Fibroblast of villous mesenchyme (primary cell): ENCODE measurements around the gene GSTT2. TPM values are rescaled to one million over a fixed set of nuclear protein-coding genes. Genes with fewer than 3 reads are reported as not detected.
"Not testable (repeated sequence)": the region's sequence is repeated elsewhere in the genome, so short reads cannot be mapped to it uniquely, and the experiment has no call there.

Experiments
- DNase-seq: peaks from one replicate; pipeline ENCODE4 v3.0.0-alpha.2; 2010; ENCODE audit warnings: low read depth
- H3K4me3 ChIP-seq: 2 replicates; pipeline ENCODE4 v1.5.1; 2011; ENCODE audit warnings: low read depth, mild to moderate bottlenecking, low read length
- total RNA-seq: library from RNA; depleted of rRNA; stranded (reverse); fragments of >200 nt; gene quantifications from 2 replicates; pipeline ENCODE4 v1.2.3, GENCODE V29; 2012
- TF ChIP-seq, protein P1 (sequence below): IDR thresholded peaks from 2 replicates; pipeline ENCODE4 v1.5.1; 2012; ENCODE audit warnings: low read depth, mild to moderate bottlenecking, low read length; ENCODE audit not compliant: insufficient read depth

Gene GSTT2
- total RNA-seq = 0.32 TPM in 1 of 2 replicates, not detected in the other

DNA sequence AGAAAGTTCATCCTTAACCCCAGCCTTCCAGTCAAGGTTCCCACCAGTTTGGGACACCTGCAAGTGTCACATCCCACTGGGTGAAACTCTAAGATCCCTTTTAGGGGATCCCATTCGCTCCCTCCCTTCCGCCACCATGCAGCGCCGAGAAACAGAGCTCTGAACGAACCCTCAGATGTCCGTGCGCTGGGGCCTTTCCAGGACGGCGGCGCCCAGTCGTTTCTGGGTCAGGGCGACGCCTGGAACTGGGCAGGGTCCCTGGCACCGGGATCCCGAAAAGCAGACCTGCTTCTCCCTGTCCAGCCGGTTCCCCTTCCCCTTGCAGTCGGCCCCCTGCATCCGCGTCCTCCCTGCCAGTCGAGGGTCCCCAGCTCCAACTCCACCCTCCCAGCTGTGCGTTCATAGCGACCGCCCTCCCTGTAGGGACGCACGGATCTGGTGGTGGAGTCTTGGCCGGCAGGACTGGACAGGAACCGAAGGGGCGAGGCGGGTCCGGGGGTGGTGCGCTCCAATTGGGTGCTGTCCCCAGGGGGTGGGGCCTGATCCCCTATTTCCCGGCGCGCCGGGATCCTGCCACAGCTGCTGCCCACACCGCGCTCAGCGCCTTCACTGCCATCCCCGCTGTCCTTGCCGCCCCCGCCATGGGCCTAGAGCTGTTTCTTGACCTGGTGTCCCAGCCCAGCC, at the start of gene GSTT2:
Gene GSTT2 (plus strand): TSS at position 578 of the 684 bp plus-strand sequence.
- DNase-seq = not testable (repeated sequence)

DNA sequence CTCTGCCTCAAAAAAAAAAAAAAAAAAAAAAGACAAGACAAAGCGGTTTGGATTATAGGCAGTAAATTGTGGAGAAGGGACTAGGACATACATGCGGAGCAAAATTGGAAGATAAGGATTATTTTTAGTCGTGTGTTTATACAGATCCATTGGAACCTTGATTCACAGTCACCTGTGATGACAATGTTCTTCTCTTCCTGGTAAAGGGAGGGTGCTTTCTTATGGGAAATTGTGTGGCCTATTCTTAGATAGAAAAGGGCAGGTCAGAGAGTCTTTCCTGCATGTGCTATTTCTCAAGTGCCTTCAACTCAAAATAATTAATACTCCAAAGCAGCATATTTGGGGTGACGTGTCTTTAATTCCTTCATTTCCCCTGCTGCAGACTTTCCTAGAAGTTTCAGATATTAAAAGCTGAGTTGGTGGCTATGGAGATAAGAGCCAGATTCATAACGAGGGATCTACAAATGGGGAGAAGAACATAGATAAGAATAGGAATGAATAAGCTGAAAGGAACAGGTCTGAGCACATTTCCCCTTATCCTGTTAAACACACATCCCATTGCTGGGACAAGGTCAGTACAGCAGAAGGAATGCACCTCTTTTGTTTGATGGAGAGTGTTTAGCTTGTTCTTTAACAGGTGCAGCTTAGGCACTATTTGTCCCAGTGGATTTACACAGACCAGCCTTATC, 41.5 kb upstream of the GSTT2 start:
- DNase-seq = no peak
- TF ChIP-seq, protein P1, sequence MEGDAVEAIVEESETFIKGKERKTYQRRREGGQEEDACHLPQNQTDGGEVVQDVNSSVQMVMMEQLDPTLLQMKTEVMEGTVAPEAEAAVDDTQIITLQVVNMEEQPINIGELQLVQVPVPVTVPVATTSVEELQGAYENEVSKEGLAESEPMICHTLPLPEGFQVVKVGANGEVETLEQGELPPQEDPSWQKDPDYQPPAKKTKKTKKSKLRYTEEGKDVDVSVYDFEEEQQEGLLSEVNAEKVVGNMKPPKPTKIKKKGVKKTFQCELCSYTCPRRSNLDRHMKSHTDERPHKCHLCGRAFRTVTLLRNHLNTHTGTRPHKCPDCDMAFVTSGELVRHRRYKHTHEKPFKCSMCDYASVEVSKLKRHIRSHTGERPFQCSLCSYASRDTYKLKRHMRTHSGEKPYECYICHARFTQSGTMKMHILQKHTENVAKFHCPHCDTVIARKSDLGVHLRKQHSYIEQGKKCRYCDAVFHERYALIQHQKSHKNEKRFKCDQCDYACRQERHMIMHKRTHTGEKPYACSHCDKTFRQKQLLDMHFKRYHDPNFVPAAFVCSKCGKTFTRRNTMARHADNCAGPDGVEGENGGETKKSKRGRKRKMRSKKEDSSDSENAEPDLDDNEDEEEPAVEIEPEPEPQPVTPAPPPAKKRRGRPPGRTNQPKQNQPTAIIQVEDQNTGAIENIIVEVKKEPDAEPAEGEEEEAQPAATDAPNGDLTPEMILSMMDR = no peak
- no peak overlapping the region for H3K4me3 ChIP-seq

More for the DNA sequence above, at the start of gene GSTT2:
- H3K4me3 ChIP-seq = not testable (repeated sequence)

DNA sequence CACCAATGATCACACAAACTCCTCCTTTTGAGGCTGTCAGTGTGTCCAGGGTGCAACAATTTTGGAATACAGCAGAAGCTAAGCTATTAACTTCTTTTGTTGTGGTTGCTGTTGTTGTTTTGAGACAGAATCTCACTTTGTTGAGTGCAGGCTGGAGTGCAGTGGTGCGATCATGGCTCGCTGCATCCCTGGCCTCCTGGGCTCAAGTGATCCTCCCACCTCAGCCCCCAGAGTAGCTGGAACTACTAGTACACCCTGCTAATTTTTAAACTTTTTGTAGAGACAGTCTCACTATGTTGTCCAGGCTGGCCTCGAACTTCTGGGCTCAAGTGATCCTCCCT, 40.9 kb upstream of the GSTT2 start:
- DNase-seq = no peak
- no peak overlapping the region for H3K4me3 ChIP-seq
- TF ChIP-seq, protein P1 = no peak

DNA sequence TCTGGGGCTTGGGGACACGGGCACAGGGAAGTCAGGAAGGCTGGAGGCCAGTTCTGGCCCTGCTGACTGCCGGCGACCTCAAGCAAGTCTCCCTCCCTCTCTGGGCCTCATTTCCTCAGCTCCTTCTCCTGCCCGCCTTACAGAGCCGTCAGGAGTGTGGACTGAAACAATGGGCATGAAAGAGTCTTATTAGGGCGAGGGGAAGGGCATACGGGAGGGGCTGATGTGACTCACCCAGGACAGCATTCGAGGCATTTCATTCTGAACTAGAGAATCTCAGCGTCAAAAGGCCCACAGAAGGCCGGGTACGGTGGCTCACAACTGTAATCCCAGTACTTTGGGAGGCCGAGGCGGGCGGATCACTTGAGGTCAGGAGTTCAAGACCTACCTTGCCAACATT, 39.8 kb upstream of the GSTT2 start:
- not testable (repeated sequence) for DNase-seq

DNA sequence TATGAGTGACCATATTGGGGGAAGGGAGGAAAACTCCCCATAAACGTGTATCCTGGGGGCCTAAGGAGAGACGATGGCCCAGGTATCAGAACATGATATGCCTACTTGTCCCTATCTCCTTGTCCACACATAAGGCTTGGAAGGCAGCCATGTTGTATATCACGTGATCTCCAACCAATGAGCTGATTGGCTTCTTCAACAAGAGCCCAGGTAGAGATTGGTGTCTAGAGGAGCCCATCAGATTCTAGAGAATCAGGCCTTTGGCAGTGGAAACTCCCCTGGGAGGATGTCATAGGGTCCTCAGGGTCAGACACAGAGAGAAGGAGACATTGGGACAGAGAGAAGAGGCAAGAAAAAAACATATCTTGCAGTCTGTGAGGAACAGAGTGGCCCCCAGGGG, 32.5 kb upstream of the GSTT2 start:
- not testable (repeated sequence) for H3K4me3 ChIP-seq, DNase-seq

More for the DNA sequence above, 39.8 kb upstream of the GSTT2 start:
- H3K4me3 ChIP-seq = not testable (repeated sequence)

DNA sequence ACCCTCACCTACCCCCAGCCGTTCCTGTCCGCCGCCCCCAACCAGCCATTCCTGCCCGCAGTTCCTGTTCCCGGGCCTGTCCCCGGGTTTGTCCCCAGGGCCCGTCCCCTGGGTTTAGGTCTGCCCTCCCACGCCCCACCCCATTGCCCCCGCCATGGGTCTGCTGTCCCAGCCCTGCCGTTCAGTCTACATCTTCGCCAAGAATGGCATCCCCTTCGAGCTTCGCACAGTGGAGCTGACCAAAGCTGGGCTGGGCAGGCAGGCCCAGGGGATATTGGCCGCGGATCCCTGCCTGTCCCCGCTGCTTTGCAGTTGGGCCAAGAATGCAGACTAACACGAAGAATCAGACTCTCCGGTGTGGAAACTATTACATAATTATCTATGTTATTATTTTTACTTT, 30.2 kb upstream of the GSTT2 start:
- not testable (repeated sequence) for H3K4me3 ChIP-seq, DNase-seq

DNA sequence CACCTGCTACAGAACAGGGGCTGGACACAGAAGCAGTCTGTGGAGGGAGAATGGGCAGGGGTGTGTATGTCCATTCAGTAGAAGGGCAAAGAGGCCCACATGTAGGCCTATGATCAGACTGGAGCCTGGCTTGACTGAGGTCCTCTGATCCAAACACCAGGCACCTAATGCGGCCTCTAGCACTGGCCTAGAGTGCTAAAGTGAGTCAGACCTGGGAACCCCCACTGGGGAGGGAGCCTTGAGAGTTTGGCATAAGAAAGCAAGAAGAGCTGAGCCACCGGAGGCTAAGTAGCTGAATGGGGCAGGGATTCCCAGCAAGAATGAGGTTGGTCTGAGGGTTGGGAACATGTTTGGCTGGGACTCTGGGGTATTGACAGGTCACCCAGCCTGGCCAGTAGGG, 28.6 kb upstream of the GSTT2 start:
- H3K4me3 ChIP-seq, DNase-seq: not testable (repeated sequence)

DNA sequence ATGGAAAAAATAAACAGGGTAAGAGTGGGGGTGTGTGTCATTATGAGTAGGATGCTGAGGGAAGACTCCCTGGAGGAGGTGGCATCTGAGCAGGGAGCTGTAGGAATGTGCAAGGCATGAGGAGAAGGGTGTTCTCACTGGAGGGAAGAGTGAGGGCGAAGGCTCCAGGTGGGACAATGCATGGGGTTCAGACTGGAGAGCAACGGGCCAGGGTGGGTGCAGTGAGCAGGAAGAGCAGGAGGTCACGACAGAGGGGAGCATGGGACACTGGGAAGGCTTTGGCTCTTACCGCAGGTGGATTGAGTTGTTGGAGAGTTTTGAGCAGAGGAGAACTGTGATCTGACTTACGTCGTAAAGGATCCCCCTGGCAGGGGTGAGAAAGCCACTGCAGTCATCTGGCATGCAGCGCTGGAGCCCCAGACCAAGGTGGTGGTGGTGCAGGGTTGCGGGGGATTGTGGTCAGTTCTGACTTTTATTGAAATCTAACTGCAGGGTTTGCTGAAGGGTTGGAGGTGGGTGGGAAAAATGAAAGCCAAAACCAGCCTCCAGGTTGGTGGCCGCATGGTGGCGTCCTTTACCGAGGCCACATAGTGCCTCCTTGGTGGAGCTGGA, 27.0 kb upstream of the GSTT2 start:
- DNase-seq, H3K4me3 ChIP-seq: not testable (repeated sequence)

DNA sequence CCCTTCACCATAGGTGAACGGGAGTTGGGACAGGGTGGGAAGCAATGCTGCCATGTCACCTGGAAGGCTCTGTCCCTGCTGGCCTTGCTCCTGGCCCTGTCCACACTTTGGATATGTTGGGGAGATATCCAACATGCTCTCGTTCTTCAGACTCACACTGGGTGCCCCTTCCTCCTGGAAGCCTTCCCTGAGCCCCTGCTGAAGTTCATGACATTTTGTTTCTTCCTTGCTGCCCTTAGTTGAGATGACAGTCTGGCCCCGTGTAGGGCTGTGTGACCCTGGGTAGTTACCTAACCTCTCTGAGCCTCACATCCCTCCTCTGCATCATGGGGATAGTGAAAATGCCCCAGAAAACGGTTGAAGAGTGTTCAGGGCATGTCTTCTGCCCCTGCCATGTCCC, 26.4 kb upstream of the GSTT2 start:
- DNase-seq, H3K4me3 ChIP-seq: not testable (repeated sequence)

DNA sequence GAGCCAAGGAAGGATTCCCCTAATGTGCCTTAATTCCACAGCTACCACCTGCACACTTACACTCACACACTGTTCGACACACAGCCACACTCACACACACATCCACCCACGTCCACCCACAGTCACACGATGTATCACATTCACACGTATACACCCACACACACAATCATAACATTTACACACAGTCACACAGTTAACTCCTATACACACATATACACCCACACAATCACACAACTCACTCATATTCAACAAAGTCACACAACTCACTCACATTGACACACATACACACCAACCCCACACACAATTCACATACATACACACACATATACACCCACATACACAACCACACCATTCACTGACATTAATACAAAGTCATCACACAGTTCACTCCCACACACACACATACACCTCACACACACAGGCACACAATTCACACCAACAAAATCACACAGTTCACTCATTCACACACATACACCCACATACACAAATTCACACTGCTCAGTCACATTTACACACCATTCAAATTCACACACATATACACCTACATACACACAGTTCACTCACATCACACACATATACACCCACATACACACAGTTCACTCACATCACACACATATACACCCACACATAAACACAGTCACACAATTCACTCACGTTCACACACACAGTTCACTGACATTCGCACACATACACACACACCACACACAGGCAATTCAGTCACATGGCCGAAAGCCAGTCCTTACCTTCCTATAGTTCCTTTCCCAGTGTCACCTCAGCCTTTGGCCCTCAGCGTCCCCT, 25.5 kb upstream of the GSTT2 start:
- not testable (repeated sequence) for H3K4me3 ChIP-seq

DNA sequence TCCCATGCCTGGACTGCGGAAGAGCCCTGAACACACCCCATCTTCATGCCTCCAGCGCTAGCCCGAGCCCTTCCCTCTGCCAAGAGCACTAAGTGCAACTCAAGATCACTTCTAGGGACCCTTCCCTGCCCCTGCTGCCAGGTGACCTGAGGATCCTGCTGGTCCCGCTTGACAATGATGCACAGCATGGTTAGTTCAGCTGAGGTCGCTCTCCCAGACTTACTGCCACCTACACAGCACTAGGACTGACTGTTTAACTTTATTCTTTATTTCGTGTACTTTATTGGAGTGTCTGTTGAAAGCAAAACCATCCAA, 25.0 kb upstream of the GSTT2 start:
- not testable (repeated sequence) for H3K4me3 ChIP-seq, DNase-seq

More for the DNA sequence above, 25.5 kb upstream of the GSTT2 start:
- DNase-seq = not testable (repeated sequence)

DNA sequence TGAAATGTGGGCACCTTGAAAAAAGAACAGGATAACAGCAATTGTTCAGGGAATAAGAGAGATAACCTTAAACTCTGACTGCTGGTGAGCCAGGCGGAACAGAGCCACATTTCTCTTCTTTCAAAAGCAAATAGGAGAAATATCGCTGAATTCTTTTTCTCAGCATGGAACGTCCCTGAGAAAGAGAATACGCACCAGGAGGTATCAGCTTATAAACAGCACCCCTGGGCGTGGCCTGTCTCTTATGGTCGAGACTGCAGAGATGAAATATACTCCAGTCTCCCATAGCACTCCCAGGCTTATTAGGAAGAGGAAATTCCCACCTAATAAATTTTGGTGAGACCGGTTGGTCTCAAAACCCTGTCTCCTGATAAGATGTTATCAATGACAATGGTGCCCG, 24.0 kb upstream of the GSTT2 start:
- not testable (repeated sequence) for H3K4me3 ChIP-seq, DNase-seq
